ENCODE data around the gene CACNG3. TPM values are rescaled to one million over a fixed set of nuclear protein-coding genes. Genes with fewer than 3 reads are reported as not detected.

The CACNG3 gene
- polyA plus RNA-seq, 1 donor from 2014 or later: not detected

GRCh38 chr16:24378999-24379398, 122.9 kb downstream of the CACNG3 start:
- Histone ChIP-seq H3K9ac (ENCODE audit: low read length) (no peak overlapping the region), H3K79me2 (replicated peaks; ENCODE audit: insufficient read depth, low read length) (no peaks in the 10 kb centered on the region), H3K9me3 (ENCODE audit: low read length) (no peaks in the 10 kb centered on the region), H4K20me1 (ENCODE audit: insufficient read depth) (no peaks in the 10 kb centered on the region), H3K4me3 (ENCODE audit: low read length) (no peak overlapping the region), H3K9me2 (ENCODE audit: insufficient read depth, low read length) (no peaks in the 10 kb centered on the region), H3K36me3 (ENCODE audit: insufficient read depth, low read length) (no peaks in the 10 kb centered on the region), H3K27me3 (ENCODE audit: insufficient read depth, low read depth, low read length) (no peaks in the 10 kb centered on the region), H3K27ac (ENCODE audit: low read length) (no peak overlapping the region), H3F3A (ENCODE audit: insufficient read depth, low read length, poor library complexity, severe bottlenecking) (no peaks in the 10 kb centered on the region), H2AFZ (ENCODE audit: low read depth, low read length) (no peak overlapping the region), H3K4me2 (ENCODE audit: low read length) (no peak overlapping the region)
- no peak for TF ChIP-seq EZH2 (IDR thresholded peaks at IDR 0.05; ENCODE audit: borderline replicate concordance, insufficient read depth, low read length, poor library complexity, severe bottlenecking)
- no peak for TF ChIP-seq MXI1 (conservative IDR thresholded peaks at IDR 0.05; ENCODE audit: poor library complexity, severe bottlenecking)
- TF ChIP-seq TAF1 (IDR thresholded peaks at IDR 0.05; ENCODE audit: low read depth): no peak
- no peak for TF ChIP-seq RAD21 (conservative IDR thresholded peaks at IDR 0.05)
- no peak for TF ChIP-seq SMC3 (conservative IDR thresholded peaks at IDR 0.05; ENCODE audit: poor library complexity)
- TF ChIP-seq EP300 (conservative IDR thresholded peaks at IDR 0.05; ENCODE audit: poor library complexity, severe bottlenecking): no peak
- TF ChIP-seq POLR2AphosphoS5 (IDR thresholded peaks at IDR 0.05): no peak
- no peak for TF ChIP-seq CTCF (IDR thresholded peaks at IDR 0.05; ENCODE audit: poor library complexity, severe bottlenecking)
- TF ChIP-seq REST (IDR thresholded peaks at IDR 0.05; ENCODE audit: borderline replicate concordance): no peak

GRCh38 chr16:24381470-24382118, 125.5 kb downstream of the CACNG3 start:
- Histone ChIP-seq H3K27me3 (ENCODE audit: insufficient read depth, low read depth, low read length) (no peaks in the 10 kb centered on the region), H3K9me3 (ENCODE audit: low read length) (no peaks in the 10 kb centered on the region), H3K4me3 (ENCODE audit: low read length) (no peak overlapping the region), H3K4me2 (ENCODE audit: low read length) (no peak overlapping the region), H3K9me2 (ENCODE audit: insufficient read depth, low read length) (no peaks in the 10 kb centered on the region), H3K9ac (ENCODE audit: low read length) (no peak overlapping the region), H3K36me3 (ENCODE audit: insufficient read depth, low read length) (no peaks in the 10 kb centered on the region), H3F3A (ENCODE audit: insufficient read depth, low read length, poor library complexity, severe bottlenecking) (no peaks in the 10 kb centered on the region), H4K20me1 (ENCODE audit: insufficient read depth) (no peaks in the 10 kb centered on the region), H3K79me2 (replicated peaks; ENCODE audit: insufficient read depth, low read length) (no peaks in the 10 kb centered on the region), H2AFZ (ENCODE audit: low read depth, low read length) (no peak overlapping the region), H3K27ac (ENCODE audit: low read length) (no peak overlapping the region)
- TF ChIP-seq CTCF (IDR thresholded peaks at IDR 0.05; ENCODE audit: poor library complexity, severe bottlenecking) (no peak), REST (IDR thresholded peaks at IDR 0.05; ENCODE audit: borderline replicate concordance) (no peak), SMC3 (conservative IDR thresholded peaks at IDR 0.05; ENCODE audit: poor library complexity) (no peak), POLR2AphosphoS5 (IDR thresholded peaks at IDR 0.05) (no peak), EZH2 (IDR thresholded peaks at IDR 0.05; ENCODE audit: borderline replicate concordance, insufficient read depth, low read length, poor library complexity, severe bottlenecking) (no peak), RAD21 (conservative IDR thresholded peaks at IDR 0.05) (no peak), TAF1 (IDR thresholded peaks at IDR 0.05; ENCODE audit: low read depth) (no peak), EP300 (conservative IDR thresholded peaks at IDR 0.05; ENCODE audit: poor library complexity, severe bottlenecking) (no peak), MXI1 (conservative IDR thresholded peaks at IDR 0.05; ENCODE audit: poor library complexity, severe bottlenecking) (no peak)

Data from neural cell (in vitro differentiated cells).